HG03108 (cell line): ENCODE measurements around the gene CASZ1.

Experiments used
- ATAC-seq: cut with Tn5 transposase; IDR thresholded peaks from one replicate; pipeline ENCODE4 v1.9.1; 2021; ENCODE audit warnings: moderate library complexity; ENCODE audit not compliant: unreplicated experiment

CASZ1 gene

DNA sequence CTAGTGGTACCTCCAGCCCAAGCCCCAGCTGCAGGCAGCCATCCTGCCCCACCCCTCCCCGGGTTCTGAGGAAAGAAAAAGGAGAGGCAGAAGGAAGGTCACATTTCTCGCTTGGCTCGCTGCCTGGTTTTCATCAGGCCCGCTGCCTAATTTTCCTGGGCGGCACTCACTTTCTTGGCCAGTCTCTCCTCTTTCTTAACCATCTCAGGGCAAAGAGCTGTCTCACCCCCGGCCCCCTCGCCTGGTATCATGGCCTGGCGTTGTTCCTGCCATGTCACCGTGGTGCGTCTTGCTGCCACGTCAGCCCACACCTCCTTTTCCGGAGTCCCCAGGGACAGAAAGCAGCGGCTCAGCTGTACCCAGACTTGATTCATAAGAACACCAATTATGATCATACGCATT, 26.6 kb upstream of the CASZ1 start:
- no peak for ATAC-seq

DNA sequence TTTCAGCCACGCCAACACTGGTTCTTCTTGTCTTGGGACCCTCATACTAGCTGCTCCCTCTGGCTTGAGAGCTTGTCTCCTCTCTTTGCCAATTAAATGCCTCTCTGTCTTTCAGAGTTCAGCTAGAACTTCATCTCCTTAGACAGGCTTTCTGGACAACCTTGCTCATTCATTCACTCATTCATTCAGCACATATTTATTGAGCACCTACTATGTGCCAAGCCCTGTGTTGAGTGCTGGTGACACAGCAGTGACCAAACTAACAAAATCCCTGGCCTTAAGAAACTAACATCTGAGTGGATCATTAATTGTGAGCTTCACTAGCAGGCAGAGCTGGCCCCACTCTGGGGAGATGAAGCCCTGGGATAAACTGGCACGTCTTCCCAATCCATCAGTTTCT, 24.9 kb upstream of the CASZ1 start:
- ATAC-seq = no peak

GRCh38 chr1:10820422-10820821, 24.0 kb upstream of the CASZ1 start:
- no peak for ATAC-seq

DNA sequence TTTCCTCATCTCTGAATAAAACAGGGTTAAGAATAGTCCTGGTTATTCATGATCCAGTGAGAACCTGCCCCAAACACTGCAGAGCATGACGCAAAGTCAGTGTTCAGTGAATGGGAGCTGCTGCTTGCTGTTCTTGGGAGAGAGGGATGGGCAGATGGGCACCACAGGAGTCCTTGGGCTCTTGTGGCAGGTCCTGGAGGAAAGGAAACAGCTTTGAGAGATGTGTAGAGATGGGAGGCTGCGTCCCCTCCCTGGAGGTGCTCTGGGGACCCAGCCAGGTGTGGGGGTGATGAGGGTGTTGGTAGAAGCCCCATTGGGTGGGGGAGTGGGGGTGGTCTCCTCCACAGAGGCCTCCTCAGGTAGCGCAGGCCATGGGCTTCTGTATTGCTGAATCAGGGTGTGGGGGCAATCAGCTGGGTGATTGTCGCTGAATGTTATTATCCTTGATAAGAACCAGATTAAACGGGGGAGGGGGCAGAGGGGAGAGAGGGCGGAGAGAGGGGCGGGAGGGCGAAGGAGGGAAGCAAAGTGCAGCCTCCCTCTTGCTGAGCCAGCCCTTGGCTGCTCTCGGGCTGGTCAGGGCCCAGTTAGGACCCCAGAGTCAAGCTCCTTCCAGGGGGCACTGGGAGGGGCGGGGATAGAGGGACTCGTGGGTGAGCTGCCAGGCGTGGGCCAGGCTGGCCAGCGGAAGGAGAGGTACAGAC, 22.9 kb upstream of the CASZ1 start:
- no peak for ATAC-seq

- ATAC-seq = no peak
Observed at GRCh38 chr1:10818262-10819197, 22.1 kb upstream of the CASZ1 start.

DNA sequence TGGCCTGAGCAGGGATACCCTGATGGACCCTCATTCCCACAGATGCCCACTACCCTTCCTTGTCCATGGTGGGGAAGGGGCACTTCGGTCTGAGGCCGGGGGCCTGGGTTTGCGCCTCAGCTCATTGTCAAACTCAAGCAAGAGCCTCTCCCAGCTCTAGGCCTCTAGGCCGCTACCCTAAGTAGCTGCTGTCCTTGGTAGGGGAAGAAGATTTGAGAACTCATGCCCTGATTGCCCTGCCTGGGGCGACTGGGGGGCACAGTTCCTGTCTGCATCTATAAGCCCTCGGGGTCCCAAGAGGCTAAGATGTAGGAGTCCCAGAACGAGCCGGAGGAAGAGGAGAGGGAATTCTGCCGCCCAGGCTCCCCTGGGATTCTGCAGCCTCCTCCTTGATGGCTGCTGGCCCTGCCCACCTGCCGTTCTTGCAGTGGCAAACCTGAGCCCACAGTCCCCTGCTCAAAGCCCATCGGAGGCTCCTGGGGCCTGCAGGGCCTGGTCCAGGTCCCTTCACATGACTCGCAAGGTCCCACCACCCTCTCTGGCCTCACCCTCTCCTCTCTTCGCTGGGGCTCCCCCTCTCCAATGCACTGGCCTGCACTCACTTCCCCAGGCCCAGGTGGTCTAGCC, 20.4 kb upstream of the CASZ1 start:
- no peak for ATAC-seq

- ATAC-seq = no peak
Observed at GRCh38 chr1:10816233-10816632, 19.8 kb upstream of the CASZ1 start.

- no peak for ATAC-seq
Observed at GRCh38 chr1:10815858-10816195, 19.4 kb upstream of the CASZ1 start.

- no peak for ATAC-seq
Observed at GRCh38 chr1:10814976-10815857, 18.8 kb upstream of the CASZ1 start.

GRCh38 chr1:10814312-10814711, 17.9 kb upstream of the CASZ1 start:
- ATAC-seq = no peak

GRCh38 chr1:10813799-10814198, 17.4 kb upstream of the CASZ1 start:
- ATAC-seq = no peak

- no peak for ATAC-seq
Observed at GRCh38 chr1:10812387-10812915, 16.0 kb upstream of the CASZ1 start.

- no peak for ATAC-seq
Observed at GRCh38 chr1:10808441-10808840, 12.0 kb upstream of the CASZ1 start.

DNA sequence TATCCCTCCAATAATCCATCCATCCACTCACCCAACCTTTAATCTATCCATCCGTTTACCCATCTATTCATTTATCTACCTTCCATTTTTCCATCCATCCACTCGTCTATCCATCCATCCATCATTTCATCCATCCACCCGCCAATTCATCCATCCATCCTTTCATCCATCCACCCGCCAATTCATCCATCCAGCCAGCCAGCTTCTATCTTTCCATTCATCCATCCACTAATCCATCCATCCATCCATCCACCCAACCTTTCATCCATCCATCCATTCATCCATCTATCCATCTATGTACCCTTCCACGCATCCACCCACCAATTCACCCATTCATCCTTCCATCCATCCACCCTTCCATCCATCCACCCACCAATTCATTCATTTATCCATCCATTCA, 10.5 kb upstream of the CASZ1 start:
- no peak for ATAC-seq

DNA sequence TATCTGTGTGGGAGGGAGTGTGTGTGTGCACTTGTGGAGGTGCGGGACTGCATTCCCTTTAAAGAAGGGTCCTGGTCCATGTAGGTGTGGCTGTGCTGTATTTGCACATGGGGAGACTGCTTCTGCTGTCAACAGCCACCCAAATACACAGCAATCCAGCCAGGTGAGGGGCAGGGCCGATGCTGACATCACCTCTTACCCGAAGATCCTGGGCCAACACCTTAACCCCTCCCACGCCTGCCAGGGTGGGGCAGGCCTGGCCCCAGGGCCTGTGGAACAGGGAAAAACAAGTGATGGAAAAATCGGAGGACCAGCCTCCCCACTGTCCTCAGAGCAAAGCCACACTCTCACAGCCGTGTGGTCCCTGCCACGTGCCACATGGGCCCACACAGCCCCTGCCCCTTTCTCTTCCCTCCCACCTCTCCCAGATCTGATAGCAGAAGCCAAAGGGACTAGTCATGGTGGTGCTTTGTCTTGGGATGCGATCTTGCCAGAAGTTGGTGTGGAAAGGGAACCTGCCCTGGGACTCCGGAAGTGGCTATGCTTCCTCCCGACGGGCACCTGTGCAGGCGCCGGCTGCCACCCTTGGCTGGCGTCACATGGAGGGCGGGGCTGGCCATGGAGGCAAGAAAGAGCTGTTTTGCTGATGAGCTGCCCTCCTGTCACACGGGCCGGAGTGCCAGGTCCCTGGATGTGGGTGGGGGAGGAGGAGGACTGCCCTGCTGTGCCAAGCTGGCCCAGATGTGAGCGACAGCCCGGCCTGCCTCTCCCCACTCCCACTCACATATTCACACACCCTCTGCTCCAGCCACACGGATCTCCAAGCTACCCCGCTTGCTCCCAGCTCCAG, 7.8 kb upstream of the CASZ1 start:
- ATAC-seq = no peak

- no peak for ATAC-seq
Observed at GRCh38 chr1:10802944-10803715, 6.7 kb upstream of the CASZ1 start.

- no peak for ATAC-seq
Observed at GRCh38 chr1:10800778-10801177, 4.3 kb upstream of the CASZ1 start.

GRCh38 chr1:10799726-10800125, 3.3 kb upstream of the CASZ1 start:
- ATAC-seq = no peak
